T-helper 17 cell (primary cell): ENCODE measurements around the gene SECTM1. TPM values are rescaled to one million over a fixed set of nuclear protein-coding genes. Genes with fewer than 3 reads are reported as not detected.

Source experiments
- ATAC-seq: fragments of 150-1000 bp; cut with Tn5 transposase; 2 replicates; pipeline ENCODE4 v1.10.0; 2021; ENCODE audit warnings: mild to moderate bottlenecking, moderate library complexity
- DNase-seq, 3 donors: peaks; one replicate each; pipeline versions ENCODE4 v3.0.0 to v3.0.0-alpha.2; 2020 to 2021
- H3K9me3 ChIP-seq: one replicate; pipeline ENCODE4 v1.7.0; 2013; ENCODE audit warnings: low read length, mild to moderate bottlenecking; ENCODE audit not compliant: control insufficient read depth, poor library complexity, severe bottlenecking
- H3K27ac Mint-ChIP-seq: one replicate; pipeline ENCODE4 v1.8.0; 2022; ENCODE audit warnings: mild to moderate bottlenecking, moderate library complexity, mixed read lengths
- H3K27me3 Mint-ChIP-seq: one replicate; pipeline ENCODE4 v1.8.0; 2022; ENCODE audit warnings: mixed read lengths
- H3K36me3 Mint-ChIP-seq: one replicate; pipeline ENCODE4 v1.8.0; 2022; ENCODE audit warnings: low read depth, mixed read lengths
- H3K4me1 Mint-ChIP-seq: one replicate; pipeline ENCODE4 v1.8.0; 2022; ENCODE audit warnings: mild to moderate bottlenecking, mixed read lengths
- H3K4me3 Mint-ChIP-seq: one replicate; pipeline ENCODE4 v1.8.0; 2022; ENCODE audit warnings: mild to moderate bottlenecking, moderate library complexity, mixed read lengths
- total RNA-seq, 4 donors: library from RNA in 2 of 4; stranded (reverse) in 2 of 4; gene quantifications; one replicate each; pipeline ENCODE4 v1.2.3 and lab custom pipeline; 2022 to 2026

SECTM1 gene
- total RNA-seq, 2 donors from 2014 or later = 4.4 to 6.0 TPM

GRCh38 chr17:82314727-82315605 is 18.6 kb downstream of the SECTM1 start:
- no peak for DNase-seq
- H3K27ac Mint-ChIP-seq = peak overlapping the region; percentile 84

GRCh38 chr17:82314012-82314726 is 19.4 kb downstream of the SECTM1 start:
- H3K27me3 Mint-ChIP-seq = no peaks in the 10 kb centered on the region
- H3K27ac Mint-ChIP-seq = no peak overlapping the region
- peaks cover 23% of the 10 kb centered on the region for H3K4me1 Mint-ChIP-seq
- no peak for DNase-seq
- no peaks in the 10 kb centered on the region for H3K36me3 Mint-ChIP-seq
- H3K4me3 Mint-ChIP-seq = peak overlapping the region; percentile 53
- no peak for ATAC-seq
- H3K9me3 ChIP-seq = no peaks in the 10 kb centered on the region

More at GRCh38 chr17:82314727-82315605, 18.6 kb downstream of the SECTM1 start:
- peaks cover 23% of the 10 kb centered on the region for H3K4me1 Mint-ChIP-seq
- no peaks in the 10 kb centered on the region for H3K9me3 ChIP-seq
- H3K27me3 Mint-ChIP-seq = no peaks in the 10 kb centered on the region
- H3K4me3 Mint-ChIP-seq = peak overlapping the region; percentile 94
- H3K36me3 Mint-ChIP-seq = no peaks in the 10 kb centered on the region
- no peak for ATAC-seq

- H3K4me3 Mint-ChIP-seq = no peak overlapping the region
- H3K4me1 Mint-ChIP-seq = peaks cover 23% of the 10 kb centered on the region
- no peak overlapping the region for H3K27ac Mint-ChIP-seq
- H3K9me3 ChIP-seq = no peaks in the 10 kb centered on the region
- peaks cover 2% of the 10 kb centered on the region for H3K36me3 Mint-ChIP-seq
- ATAC-seq (no peak), DNase-seq (no peak)
- H3K27me3 Mint-ChIP-seq = no peaks in the 10 kb centered on the region
Measured at GRCh38 chr17:82313195-82314011, 20.2 kb downstream of the SECTM1 start.

GRCh38 chr17:82311971-82312370 is 21.6 kb downstream of the SECTM1 start:
- Mint-ChIP-seq H3K4me1 (peaks cover 23% of the 10 kb centered on the region), H3K4me3 (no peak overlapping the region), H3K27ac (no peak overlapping the region), H3K27me3 (no peaks in the 10 kb centered on the region), H3K36me3 (peaks cover 2% of the 10 kb centered on the region)
- H3K9me3 ChIP-seq = no peaks in the 10 kb centered on the region
- ATAC-seq (no peak), DNase-seq (no peak)

- peak overlapping the region; percentile 69 for H3K27ac Mint-ChIP-seq
- H3K27me3 Mint-ChIP-seq = no peaks in the 10 kb centered on the region
- DNase-seq (no peak), ATAC-seq (no peak)
- H3K36me3 Mint-ChIP-seq = peaks cover 2% of the 10 kb centered on the region
- H3K4me1 Mint-ChIP-seq = peaks cover 22% of the 10 kb centered on the region
- no peaks in the 10 kb centered on the region for H3K9me3 ChIP-seq
- H3K4me3 Mint-ChIP-seq = no peak overlapping the region
Measured at GRCh38 chr17:82310877-82311276, 22.7 kb downstream of the SECTM1 start.

- H3K27me3 Mint-ChIP-seq = no peaks in the 10 kb centered on the region
- no peak for ATAC-seq
- H3K9me3 ChIP-seq = no peaks in the 10 kb centered on the region
- peaks cover 15% of the 10 kb centered on the region for H3K4me1 Mint-ChIP-seq
- peaks cover 2% of the 10 kb centered on the region for H3K36me3 Mint-ChIP-seq
- no peak overlapping the region for H3K4me3 Mint-ChIP-seq
- DNase-seq = no peak
- peak overlapping the region; percentile 69 for H3K27ac Mint-ChIP-seq
Measured at GRCh38 chr17:82309656-82310570, 23.7 kb downstream of the SECTM1 start.

- Mint-ChIP-seq H3K36me3 (peaks cover 2% of the 10 kb centered on the region), H3K27me3 (no peaks in the 10 kb centered on the region), H3K27ac (peak overlapping the region; percentile 64), H3K4me3 (peak overlapping the region; percentile 63), H3K4me1 (peaks cover 30% of the 10 kb centered on the region)
- no peaks in the 10 kb centered on the region for H3K9me3 ChIP-seq
- ATAC-seq (no peak), DNase-seq (no peak)
Measured at GRCh38 chr17:82305727-82306300, 27.8 kb downstream of the SECTM1 start.

GRCh38 chr17:82304826-82305726 is 28.5 kb downstream of the SECTM1 start:
- H3K4me1 Mint-ChIP-seq = peaks cover 31% of the 10 kb centered on the region
- DNase-seq = no peak
- H3K4me3 Mint-ChIP-seq = peak overlapping the region; percentile 63
- H3K27ac Mint-ChIP-seq = peak overlapping the region; percentile 16
- peaks cover 2% of the 10 kb centered on the region for H3K36me3 Mint-ChIP-seq
- H3K9me3 ChIP-seq = no peaks in the 10 kb centered on the region
- H3K27me3 Mint-ChIP-seq = no peaks in the 10 kb centered on the region
- no peak for ATAC-seq

GRCh38 chr17:82303944-82304808 is 29.4 kb downstream of the SECTM1 start:
- Mint-ChIP-seq H3K27me3 (no peaks in the 10 kb centered on the region), H3K4me3 (peak overlapping the region; percentile 89), H3K4me1 (peaks cover 37% of the 10 kb centered on the region), H3K27ac (peak overlapping the region; percentile 100), H3K36me3 (peaks cover 2% of the 10 kb centered on the region)
- DNase-seq (no peak), ATAC-seq (no peak)
- no peaks in the 10 kb centered on the region for H3K9me3 ChIP-seq

- peak; percentile 69 for ATAC-seq
- H3K4me1 Mint-ChIP-seq = peaks cover 44% of the 10 kb centered on the region
- DNase-seq = peak in 1 of 3 donors; percentile 34
- H3K9me3 ChIP-seq = no peaks in the 10 kb centered on the region
- H3K4me3 Mint-ChIP-seq = peak overlapping the region; percentile 89
- no peaks in the 10 kb centered on the region for H3K27me3 Mint-ChIP-seq
- no peaks in the 10 kb centered on the region for H3K36me3 Mint-ChIP-seq
- H3K27ac Mint-ChIP-seq = peak overlapping the region; percentile 100
Measured at GRCh38 chr17:82302991-82303943, 30.3 kb downstream of the SECTM1 start.
